Astrocyte of the spinal cord (primary cell): ENCODE data around the gene GPRC5C.

Source experiments
- DNase-seq: peaks from one replicate; pipeline ENCODE4 v3.0.0; 2011; ENCODE audit warnings: low read depth, low spot score
- H3K4me3 ChIP-seq: 2 replicates; pipeline ENCODE4 v1.5.1; 2011; ENCODE audit warnings: low read depth, mild to moderate bottlenecking, low read length, moderate library complexity
- in situ Hi-C: cut with HindIII; loops from 2 replicates; pipeline ENCODE4 v1.10.0; 2017; ENCODE audit warnings: low sequenced_read_pairs
- TF ChIP-seq, protein P1 (sequence below): IDR thresholded peaks from 2 replicates; pipeline ENCODE4 v1.5.1; 2012; ENCODE audit warnings: low read depth, mild to moderate bottlenecking, low read length, inconsistent platforms

Gene GPRC5C

GRCh38 chr17:74389937-74390679 lies 41.8 kb upstream of the GPRC5C start:
- TF ChIP-seq, protein P1, sequence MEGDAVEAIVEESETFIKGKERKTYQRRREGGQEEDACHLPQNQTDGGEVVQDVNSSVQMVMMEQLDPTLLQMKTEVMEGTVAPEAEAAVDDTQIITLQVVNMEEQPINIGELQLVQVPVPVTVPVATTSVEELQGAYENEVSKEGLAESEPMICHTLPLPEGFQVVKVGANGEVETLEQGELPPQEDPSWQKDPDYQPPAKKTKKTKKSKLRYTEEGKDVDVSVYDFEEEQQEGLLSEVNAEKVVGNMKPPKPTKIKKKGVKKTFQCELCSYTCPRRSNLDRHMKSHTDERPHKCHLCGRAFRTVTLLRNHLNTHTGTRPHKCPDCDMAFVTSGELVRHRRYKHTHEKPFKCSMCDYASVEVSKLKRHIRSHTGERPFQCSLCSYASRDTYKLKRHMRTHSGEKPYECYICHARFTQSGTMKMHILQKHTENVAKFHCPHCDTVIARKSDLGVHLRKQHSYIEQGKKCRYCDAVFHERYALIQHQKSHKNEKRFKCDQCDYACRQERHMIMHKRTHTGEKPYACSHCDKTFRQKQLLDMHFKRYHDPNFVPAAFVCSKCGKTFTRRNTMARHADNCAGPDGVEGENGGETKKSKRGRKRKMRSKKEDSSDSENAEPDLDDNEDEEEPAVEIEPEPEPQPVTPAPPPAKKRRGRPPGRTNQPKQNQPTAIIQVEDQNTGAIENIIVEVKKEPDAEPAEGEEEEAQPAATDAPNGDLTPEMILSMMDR = no peak
- in situ Hi-C loops = no loop called here
- H3K4me3 ChIP-seq = no peak overlapping the region
- DNase-seq = no peak

DNA sequence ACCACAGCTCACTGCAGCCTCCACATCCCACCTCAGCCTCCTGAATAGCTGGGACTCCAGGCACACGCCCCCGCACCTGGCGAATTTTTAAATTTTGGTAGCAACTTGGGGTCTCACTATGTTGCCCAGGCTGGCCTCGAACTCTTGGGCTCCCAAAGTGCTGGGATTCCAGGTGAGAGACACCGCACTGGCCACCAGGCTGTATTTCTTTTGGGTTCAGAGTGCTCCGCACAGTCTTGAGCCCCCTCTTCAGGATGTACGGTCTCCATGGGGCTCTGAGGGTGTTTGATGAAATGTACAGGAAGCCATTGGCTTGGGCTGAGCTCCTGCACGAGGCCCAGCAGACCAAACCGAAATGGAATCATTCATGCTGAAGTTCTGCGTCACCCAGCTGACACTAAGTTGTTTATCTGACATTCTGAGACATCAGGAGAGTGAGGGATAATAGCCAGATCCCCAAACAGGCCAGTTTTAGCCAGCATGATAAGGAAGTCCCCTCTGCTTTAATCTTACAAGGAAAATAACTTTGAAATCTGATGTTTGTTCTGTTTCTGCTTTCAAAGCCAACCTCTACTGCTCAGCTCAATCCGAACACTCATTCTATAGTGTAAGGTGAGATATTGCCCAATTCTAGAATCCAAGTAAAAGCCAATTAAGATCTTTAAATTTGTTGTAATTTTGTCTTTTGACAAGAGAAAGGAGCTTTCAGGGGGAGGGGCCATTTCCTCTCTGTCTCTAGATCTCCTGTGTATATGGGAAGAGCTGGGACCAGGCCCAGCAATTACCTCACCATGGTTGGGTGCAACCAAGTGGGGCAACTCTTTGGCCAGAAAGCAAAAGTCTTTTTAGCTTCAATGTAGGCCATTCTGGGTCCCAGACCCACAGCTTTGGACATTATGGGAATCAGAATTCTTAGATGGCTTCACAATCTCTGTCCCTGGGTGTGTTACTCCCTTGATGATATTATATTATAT lies 40.9 kb upstream of the GPRC5C start:
- H3K4me3 ChIP-seq = no peak overlapping the region
- in situ Hi-C loops = no loop called here
- TF ChIP-seq, protein P1 = no peak
- no peak for DNase-seq

DNA sequence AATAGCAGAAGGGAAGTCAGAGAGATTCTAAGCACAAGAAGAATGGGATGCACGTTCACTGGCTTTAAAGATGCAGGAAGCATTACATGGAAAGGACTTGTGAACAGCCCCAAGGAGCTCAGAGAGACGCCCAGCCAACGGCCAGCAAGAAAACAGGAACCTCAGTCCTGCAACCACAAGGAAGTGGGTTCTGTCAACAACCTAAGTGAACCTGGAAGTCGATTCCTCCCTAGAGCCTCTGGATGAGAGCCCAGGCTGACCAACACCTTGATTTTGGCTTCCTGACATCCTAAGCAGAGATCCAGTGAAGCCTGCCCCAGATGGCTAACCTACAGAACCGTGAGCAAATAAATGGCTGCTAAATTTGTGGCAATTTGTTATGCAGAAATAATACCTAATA lies 40.1 kb upstream of the GPRC5C start:
- DNase-seq = no peak
- in situ Hi-C loops = no loop called here
- TF ChIP-seq, protein P1 = no peak
- H3K4me3 ChIP-seq = no peak overlapping the region

- no peak overlapping the region for H3K4me3 ChIP-seq
- no peak for DNase-seq
- TF ChIP-seq, protein P1 = no peak
- in situ Hi-C loops = no loop called here
Measured at GRCh38 chr17:74392848-74393247, 39.0 kb upstream of the GPRC5C start.

- in situ Hi-C loops = no loop called here
- H3K4me3 ChIP-seq = no peak overlapping the region
- no peak for DNase-seq
- TF ChIP-seq, protein P1 = no peak
Measured at GRCh38 chr17:74393346-74393942, 38.4 kb upstream of the GPRC5C start.

DNA sequence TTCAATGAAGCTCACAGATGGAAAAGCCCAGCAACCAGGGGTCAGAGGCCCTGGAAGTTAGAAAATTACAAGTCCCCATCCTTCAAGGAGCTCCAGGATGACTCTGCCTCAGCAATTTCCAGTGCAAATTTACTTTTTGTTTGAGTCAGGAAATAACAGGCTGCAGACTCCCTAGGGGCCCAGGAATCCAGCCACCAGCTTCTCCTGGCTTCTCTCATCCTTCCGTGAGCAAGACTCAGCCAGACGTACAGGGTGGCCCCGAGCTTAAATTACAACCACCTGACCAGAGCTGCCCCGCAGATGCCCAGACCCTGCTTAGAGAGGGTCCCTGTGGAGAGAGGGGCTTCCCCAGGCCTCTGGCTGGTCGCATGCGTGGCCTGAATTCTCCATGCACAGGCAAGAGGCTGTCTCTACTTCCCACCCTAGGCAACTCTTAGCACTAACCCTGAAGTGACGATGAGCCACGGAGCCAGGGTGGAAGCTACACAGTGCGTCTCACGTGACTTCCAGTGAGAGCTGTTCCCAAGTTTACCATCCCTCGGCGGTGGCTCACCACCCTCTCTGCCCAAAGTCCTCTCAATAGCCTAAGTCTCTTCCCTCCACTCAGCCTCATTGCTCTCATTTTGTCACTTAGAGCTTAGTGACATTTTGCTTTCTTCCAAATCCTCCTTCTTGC lies 37.5 kb upstream of the GPRC5C start:
- TF ChIP-seq, protein P1 = no peak
- H3K4me3 ChIP-seq = no peak overlapping the region
- DNase-seq = no peak
- in situ Hi-C loops = no loop called here
